Cardiac fibroblast (primary cell): ENCODE results near the gene ATXN3L.

Source experiments
- DNase-seq, 2 donors: peaks; one replicate each; pipeline versions ENCODE4 v3.0.0 to v3.0.0-alpha.2; 2010; ENCODE audit warnings: low read depth in 2 of 2
- H3K4me3 ChIP-seq, 2 donors: replicated peaks in 1 of 2; 1 replicate in 1 of 2; 2 replicates in 1 of 2; pipeline ENCODE4 v1.5.1; 2011; ENCODE audit warnings: low read depth in 2 of 2, low read length in 2 of 2, mild to moderate bottlenecking in 2 of 2, moderate library complexity in 1 of 2
- CTCF ChIP-seq: IDR thresholded peaks from one replicate; pipeline ENCODE4 v1.5.1; 2011; ENCODE audit warnings: low read depth, mild to moderate bottlenecking, low read length, inconsistent platforms

Gene ATXN3L

GRCh38 chrX:13276991-13277390, 42.9 kb downstream of the ATXN3L start:
- TF ChIP-seq CTCF, result no peak
- H3K4me3 ChIP-seq, result no peak overlapping the region
- peak in 1 of 2 donors; percentile 22 for DNase-seq

GRCh38 chrX:13275031-13275430, 44.8 kb downstream of the ATXN3L start:
- DNase-seq, result no peak
- no peak overlapping the region for H3K4me3 ChIP-seq
- TF ChIP-seq CTCF, result no peak

GRCh38 chrX:13272426-13272825, 47.4 kb downstream of the ATXN3L start:
- no peak for DNase-seq
- no peak for TF ChIP-seq CTCF
- H3K4me3 ChIP-seq, result no peak overlapping the region

GRCh38 chrX:13271511-13271910, 48.3 kb downstream of the ATXN3L start:
- DNase-seq, result no peak
- H3K4me3 ChIP-seq, result no peak overlapping the region
- TF ChIP-seq CTCF, result no peak

GRCh38 chrX:13270360-13270759, 49.5 kb downstream of the ATXN3L start:
- H3K4me3 ChIP-seq, result no peak overlapping the region
- peak in 1 of 2 donors; percentile 24 for DNase-seq
- no peak for TF ChIP-seq CTCF

- no peak for DNase-seq
- no peak for TF ChIP-seq CTCF
- no peak overlapping the region for H3K4me3 ChIP-seq
These were observed 51.0 kb downstream of the ATXN3L start for GRCh38 chrX:13268874-13269273.
